RPMI7951 (cell line): Measurements from ENCODE around the gene SLC22A25. TPM values are rescaled to one million over a fixed set of nuclear protein-coding genes. Genes with fewer than 3 reads are reported as not detected.
A peak's percentile ranks its signal among the peaks of the same experiment; 100 is the strongest.
"Not testable (repeated sequence)": the region's sequence is repeated elsewhere in the genome, so short reads cannot be mapped to it uniquely, and the experiment has no call there.

ENCODE experiments used
- DNase-seq: peaks from one replicate; pipeline ENCODE4 v3.0.0-alpha.2; 2012; ENCODE audit warnings: low read depth
- total RNA-seq: library from RNA; depleted of rRNA; stranded (reverse); fragments of >200 nt; shearing (Covaris generic); gene quantifications from 2 replicates; pipeline ENCODE4 v1.2.3, GENCODE V29; 2014; rRNA removed

SLC22A25 gene
- total RNA-seq = not detected in 2 replicates

DNA sequence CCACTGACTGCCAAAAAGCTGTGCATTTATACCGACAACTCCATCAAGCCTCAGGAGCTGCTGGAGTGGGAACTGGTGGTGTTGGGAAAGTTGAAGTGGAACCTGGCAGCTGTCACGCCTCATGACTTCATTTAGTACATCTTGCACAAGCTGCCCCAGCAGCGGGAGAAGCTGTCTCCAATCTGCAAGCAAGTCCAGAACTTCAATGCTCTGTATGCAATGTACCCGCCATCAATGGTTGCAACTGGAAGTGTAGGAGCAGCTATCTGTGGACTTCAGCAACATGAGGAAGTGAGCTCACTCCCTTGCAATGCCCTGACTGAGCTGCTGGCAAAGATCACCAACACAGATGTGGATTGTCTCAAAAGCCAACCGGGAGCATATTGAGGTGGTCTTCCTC, at the start of gene SLC22A25:
TSS of gene SLC22A25 (minus strand) at position 67 of the 400 bp plus-strand sequence. CDS start 13,947 bp downstream, outside the sequence.
- no peak for DNase-seq

- no peak for DNase-seq
These were observed 46.9 kb upstream of the SLC22A25 start for GRCh38 chr11:63290285-63290684.

DNA sequence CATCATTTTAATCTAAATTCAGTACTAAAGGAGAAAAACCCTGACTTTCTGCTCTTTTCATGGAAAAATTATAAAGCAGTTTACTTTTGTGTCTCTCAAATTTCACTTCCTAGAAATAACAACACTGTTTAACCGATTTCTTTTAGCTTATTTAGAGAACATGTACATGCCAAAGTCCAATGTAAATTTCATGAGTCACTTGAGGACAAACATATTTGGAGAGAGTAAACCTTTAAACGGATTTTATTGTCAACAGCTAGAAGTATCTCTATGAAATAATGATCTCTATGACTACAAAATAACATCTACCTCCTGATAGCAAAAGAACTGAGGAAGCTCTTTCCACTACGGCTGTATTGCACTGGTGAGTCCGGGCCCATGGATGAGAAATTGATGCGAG, 46.3 kb upstream of the SLC22A25 start:
- no peak for DNase-seq

- DNase-seq = no peak
These were observed 39.2 kb upstream of the SLC22A25 start for GRCh38 chr11:63282579-63282978.

DNA sequence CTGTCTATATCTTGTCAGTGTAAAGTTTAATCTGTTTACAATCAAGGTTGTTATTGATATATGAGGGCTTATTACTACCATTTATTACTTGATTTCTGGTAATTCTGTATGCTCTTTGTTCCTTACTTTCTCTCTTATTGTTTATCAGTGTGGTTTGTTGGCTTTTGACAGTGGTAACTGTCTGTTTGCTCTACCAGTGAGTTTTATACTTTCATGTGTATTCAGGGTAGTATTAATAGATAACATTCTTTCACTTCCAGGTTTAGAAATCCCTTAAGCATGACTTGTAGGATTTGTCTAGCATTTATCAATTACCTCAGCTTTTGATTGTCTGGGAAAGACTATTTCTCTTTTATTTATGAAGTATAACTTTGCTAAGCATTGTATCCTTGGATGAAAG, 37.5 kb upstream of the SLC22A25 start:
- DNase-seq = no peak

GRCh38 chr11:63277345-63277943, 34.0 kb upstream of the SLC22A25 start:
- no peak for DNase-seq

GRCh38 chr11:63274776-63275175, 31.4 kb upstream of the SLC22A25 start:
- peak; percentile 12 for DNase-seq

DNA sequence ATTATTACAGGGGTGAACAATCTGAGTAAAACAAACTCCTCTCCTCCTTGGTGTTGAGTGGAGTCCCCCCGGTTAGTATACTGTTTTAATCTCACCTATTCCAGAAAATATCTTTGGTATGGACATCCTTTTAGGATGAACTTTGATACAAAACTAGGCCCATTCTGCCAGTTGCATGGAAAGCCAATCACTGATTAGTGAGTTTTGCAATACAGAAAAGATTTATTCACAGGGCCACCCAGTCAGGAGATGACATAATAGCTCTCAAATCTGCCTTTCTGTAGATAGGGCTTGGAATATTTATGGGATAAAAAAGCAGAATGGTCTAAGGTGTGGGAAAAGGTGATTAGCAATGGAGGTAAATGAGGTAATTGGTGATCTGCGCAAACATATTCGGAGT, 30.3 kb upstream of the SLC22A25 start:
- DNase-seq = no peak

DNA sequence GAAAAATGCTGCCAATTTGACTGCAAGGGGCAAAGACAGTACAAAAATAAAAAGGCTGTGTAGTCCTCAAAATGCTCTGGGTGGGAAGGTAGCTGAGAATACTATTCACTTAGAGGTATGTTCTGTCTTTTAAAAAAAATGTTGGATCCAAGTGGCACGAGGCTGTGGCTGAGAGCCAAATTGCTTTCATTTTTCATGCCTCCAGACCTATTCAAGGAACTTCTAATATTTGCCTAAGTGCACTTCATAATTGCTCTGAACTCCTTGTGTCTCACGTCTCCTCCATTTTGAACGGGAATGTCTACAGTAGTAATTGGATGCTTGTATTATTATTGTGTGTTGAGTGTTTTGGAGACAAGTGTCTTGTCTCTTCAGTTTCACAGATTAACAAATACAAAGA, 19.1 kb upstream of the SLC22A25 start:
- DNase-seq = no peak

DNA sequence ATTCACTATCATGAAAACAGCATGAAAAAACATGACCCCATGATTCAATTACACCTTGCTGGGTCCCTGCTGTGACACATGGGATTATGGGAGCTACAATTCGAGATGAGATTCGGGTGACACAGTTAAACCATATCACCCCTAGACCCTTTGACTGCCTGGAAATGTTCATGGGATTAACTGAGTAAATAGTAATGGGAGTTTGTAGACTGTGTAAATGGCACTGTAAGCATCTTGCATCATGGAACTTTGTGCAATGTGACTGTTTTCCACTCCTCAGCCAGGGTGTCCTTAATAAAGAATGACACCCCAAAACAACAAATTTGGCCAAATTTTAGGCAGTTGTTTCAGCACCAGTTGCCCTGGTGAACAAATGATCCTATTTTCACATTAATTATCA, 7.9 kb upstream of the SLC22A25 start:
- DNase-seq = no peak

- no peak for DNase-seq
These were observed 7.0 kb upstream of the SLC22A25 start for GRCh38 chr11:63250162-63251050.

DNA sequence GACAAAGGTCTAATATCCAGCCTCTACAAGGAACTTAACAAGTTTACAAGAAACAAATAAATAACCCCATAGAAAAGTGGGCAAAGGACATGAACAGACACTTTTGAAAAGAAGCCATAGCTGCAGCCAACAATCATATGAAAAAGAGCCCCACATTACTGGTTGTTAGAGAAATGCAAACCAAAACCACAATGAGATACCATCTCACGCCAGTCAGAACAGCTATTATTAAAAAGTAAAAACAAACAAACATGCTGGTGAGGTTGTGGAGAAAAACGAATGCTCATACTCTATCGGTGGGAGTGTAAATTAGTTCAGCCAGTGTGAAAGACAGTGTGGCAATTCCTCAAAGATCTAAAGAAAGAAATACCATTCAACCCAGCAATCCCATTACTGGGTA, 5.6 kb upstream of the SLC22A25 start:
- no peak for DNase-seq

DNA sequence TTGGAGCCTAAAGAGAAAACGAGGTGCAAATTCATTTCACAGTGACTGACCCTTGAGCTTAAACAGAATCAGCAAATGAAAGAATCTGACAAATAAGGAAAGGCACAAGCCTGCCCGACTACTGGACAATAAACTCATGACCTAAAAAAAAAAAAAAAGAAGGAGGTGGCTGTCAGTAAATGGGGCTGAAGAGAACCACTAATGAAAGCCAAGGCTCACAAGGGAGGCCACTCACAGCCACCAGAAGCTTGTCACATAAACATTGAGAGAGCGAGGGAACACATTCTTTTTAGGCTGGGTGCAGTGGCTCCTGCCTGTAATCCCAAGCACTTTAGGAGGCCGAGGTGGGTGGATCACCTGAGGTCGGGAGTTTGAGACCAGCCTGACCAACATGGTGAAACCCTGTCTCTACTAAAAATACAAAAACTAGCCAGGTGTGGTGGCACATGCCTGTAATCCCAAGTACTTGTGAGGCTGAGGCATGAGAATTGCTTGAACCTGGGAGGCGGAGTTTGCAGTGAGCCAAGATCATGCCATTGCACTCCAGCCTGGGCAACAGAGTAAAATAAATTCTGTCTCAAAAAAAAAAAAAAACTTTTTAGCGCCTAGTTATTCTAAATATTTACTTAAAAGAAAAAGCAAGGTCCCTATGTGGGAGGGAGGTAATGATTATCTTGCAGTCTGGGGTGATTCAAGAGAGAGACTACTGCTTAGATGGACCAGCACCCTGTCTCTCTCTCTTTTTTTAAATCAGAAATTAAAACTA, 4.0 kb upstream of the SLC22A25 start:
- not testable (repeated sequence) for DNase-seq

- no peak for DNase-seq
These were observed 2.6 kb upstream of the SLC22A25 start for GRCh38 chr11:63246045-63246444.

DNA sequence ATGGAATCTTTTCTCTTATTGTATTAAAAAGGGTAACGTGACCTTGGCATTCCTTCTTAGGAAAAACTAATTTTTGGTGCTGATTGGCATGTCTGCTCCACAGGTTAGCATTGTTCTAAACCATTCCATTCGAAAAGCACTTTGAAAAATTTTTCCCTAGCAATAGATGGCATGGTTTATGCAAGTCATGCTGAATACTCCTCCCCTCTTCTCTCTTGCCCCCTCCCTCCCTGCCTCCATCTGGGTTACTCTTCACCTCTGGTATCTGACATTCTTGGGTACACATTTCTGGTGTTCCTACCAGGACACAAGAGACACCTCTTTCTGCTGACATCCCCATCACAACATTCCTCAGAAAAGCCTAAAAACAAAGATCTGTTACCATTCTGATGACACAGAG, 1.5 kb upstream of the SLC22A25 start:
- no peak for DNase-seq

- DNase-seq = no peak
These were observed 1.2 kb downstream of the SLC22A25 start for GRCh38 chr11:63242089-63242781.

DNA sequence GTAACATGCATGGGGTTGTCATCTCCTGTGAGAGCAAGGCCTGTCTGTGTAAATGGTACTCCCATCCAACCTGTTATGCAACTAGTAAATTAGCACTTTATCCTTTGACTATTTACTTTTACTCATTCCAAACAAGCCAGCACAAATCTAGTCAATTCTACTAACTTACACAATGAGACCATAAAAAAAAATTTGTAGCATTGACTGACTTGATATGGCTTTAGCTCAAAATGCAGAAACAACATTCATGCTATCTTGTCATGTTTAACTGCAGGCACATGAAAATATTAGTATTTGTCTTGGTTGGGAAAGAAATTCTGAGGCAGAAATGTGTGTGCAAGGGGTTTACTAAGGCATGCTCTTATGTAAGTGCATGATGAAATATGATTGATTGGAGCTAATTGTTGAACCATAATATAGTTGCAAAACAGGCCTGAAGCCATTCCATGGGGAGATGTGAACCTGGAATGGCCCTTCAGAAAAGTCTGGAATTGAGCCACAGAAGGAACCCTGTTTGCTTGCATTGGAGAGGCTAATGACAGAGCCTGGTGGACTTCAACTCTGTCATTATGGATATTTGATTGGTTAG, 2.5 kb downstream of the SLC22A25 start:
- no peak for DNase-seq

- no peak for DNase-seq
These were observed 3.3 kb downstream of the SLC22A25 start for GRCh38 chr11:63240098-63240497.

DNA sequence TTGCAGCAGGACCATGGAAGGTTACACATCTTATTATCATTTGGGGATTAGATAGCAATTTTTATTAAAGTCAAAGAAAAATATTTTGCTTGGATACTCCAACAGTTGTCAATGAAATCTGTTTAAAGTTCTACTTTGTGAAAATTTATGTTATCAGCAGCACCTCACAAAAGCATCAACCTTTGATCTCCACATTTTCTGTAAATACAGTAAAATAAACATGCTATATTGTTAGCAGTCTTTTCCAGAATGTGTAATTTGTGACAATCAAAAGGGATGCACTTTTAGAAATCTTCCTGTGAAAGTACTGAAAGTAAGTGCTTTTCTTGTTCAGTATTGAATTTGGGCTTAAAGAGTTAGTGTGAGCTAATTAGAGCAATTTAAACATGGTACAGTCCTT, 4.1 kb downstream of the SLC22A25 start:
- DNase-seq = no peak

GRCh38 chr11:63237413-63237812, 6.0 kb downstream of the SLC22A25 start:
- DNase-seq = no peak
